NCI-H1048 (cell line): ENCODE data around the gene PIP4K2B.

Experiments
- DNase-seq: peaks from one replicate; lab custom pipeline; 2025; lab: John Stamatoyannopoulos, UW

PIP4K2B gene

GRCh38 chr17:38746004-38746848 is 53.1 kb downstream of the PIP4K2B start:
- DNase-seq: no peak

GRCh38 chr17:38745545-38745944 is 53.8 kb downstream of the PIP4K2B start:
- DNase-seq: no peak

- DNase-seq: no peak
Measured at GRCh38 chr17:38743556-38744171, 55.7 kb downstream of the PIP4K2B start.

GRCh38 chr17:38742411-38743308 is 56.7 kb downstream of the PIP4K2B start:
- no peak for DNase-seq

DNA sequence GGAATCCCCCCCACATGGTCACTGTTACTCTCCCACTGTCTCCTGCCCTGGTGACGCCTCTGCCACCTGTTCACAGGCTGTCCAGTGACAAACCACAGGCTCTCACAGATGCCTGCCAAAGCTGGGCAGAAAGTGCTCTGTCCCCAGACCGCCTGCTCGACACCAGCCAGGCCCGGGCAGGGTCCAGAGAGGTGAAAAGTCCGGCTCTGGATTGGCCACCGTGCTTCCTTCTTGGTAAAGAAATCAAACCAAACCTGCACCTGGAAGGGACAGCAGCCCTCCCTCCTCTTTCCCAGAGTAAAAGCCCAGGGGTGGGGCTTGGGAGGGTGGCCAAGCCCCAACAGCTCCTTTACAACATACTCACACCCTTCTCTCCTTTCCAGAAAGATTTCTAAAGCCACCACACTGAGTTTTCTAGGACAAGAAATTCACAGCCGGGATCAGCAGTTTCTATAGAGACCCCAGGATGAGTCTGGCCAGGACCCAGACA is 57.4 kb downstream of the PIP4K2B start:
- no peak for DNase-seq

DNA sequence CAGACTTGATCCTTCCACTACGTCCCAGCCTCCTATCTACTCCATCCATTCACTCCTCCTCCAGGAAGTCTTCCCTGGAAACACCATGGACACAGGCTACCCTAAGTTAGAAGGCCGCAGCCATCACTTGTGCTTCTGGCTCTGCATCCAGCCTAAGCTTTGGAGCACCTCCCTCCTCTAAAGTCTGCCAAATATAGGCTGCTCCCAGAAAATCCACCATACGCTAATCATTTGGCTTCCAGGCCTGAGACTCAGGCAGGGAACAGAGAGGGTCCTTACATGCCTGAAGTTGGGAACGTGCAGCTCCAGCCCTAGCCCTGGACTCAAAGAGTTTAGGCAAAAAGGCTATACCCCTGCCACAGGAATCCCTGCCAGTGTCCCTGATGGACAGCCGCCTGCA is 57.9 kb downstream of the PIP4K2B start:
- no peak for DNase-seq

DNA sequence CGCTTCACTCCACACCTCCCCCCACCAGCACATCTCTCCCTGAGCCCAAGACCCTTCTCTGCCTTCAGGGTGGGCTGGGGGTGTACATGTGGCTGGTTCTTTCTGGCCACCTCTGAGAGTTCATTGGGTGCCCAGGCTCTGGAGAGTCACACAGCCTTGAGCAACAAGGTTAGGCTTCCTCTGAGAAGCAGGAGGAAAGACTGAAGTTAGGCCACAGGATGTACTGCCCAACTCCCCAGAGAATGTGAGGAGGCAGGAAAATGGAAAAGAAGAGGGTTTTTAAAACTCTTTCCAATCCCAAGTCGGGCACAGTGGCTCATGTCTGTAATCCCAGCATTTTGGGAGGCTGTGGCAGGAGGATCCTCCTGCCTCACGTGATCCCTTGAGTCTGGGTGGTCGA is 58.5 kb downstream of the PIP4K2B start:
- DNase-seq: no peak

- no peak for DNase-seq
Measured at GRCh38 chr17:38740044-38740443, 59.3 kb downstream of the PIP4K2B start.

DNA sequence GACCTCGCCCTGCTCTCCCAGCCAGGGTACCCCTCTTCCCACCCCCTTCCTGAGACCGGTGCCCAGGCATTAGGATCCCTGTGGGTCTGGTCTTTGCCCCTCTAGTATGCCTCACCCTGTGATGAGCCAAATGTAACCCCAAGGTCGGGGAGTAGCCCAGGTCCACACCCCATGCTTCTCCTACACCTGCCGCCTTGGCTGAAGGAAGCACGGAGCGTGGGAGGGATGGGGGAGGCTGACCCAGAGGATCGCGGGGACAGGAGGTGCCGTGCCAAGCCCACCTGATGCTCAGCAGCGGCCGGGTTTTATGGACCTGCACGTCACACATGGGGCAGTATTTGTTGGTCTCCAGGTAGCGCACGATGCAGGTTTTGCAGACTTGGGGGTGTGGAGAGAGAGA is 60.1 kb downstream of the PIP4K2B start:
- DNase-seq: no peak

DNA sequence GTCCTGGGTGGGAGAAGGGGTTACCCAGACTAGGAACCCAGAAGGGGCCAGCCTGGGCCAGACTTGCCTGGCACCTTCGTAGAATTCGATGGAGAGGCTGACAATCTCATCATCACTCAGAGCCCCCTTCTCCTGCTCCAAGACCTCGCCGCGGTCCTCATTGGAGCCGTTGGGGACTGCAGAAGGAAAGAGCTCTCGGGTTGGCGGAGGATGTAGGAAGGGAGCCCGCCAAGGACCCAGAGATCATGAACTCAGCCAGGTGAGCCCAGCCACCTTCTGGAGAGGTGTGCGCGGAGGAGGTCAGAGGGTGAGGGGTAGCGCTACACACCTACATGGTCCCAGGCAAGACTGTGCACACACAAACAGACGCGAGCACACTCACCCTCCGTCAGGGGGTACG is 60.7 kb downstream of the PIP4K2B start:
- no peak for DNase-seq

GRCh38 chr17:38738007-38738662 is 61.2 kb downstream of the PIP4K2B start:
- no peak for DNase-seq

DNA sequence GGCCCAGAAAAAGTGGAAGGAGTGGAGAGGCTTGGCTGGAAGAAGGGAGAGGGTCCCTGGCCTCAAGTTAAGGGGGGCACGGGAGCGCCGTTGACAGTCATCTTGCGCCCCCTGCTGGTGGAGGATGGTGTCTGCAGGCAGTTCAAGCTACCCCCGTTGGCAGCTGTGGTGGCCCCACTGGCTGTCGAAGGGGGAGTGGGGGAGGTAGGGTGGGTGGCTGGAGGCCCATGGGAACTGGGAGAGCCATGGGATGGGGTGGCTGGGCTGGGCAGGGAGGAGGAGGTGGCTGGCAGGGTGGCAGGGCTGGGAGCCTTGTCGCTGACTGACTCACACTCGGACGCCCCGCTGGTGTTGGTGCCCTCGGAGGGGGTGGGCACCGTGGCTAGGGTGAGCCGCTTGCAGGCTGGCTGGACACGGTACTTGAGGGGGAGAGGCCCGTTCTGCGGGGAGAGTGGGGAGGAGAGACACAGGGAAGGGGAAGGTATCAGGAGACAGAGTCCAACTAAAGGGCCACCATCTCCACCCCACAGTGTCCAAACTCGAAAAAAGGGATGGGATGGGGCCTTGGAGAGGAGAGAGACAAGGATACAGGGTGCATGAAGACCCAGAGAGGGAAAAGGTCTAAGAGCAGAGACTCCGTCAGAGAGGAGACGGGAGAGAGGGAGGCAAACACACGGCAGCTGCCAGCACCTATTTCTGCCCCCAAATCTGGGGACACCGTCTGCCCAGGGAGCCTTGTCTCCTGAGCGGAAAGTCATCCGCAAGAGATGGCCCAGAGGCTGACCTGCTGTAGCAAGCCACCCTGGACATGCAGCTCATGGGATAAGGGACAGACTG is 64.0 kb downstream of the PIP4K2B start:
- DNase-seq: no peak

- no peak for DNase-seq
Measured at GRCh38 chr17:38733982-38734973, 65.1 kb downstream of the PIP4K2B start.

DNA sequence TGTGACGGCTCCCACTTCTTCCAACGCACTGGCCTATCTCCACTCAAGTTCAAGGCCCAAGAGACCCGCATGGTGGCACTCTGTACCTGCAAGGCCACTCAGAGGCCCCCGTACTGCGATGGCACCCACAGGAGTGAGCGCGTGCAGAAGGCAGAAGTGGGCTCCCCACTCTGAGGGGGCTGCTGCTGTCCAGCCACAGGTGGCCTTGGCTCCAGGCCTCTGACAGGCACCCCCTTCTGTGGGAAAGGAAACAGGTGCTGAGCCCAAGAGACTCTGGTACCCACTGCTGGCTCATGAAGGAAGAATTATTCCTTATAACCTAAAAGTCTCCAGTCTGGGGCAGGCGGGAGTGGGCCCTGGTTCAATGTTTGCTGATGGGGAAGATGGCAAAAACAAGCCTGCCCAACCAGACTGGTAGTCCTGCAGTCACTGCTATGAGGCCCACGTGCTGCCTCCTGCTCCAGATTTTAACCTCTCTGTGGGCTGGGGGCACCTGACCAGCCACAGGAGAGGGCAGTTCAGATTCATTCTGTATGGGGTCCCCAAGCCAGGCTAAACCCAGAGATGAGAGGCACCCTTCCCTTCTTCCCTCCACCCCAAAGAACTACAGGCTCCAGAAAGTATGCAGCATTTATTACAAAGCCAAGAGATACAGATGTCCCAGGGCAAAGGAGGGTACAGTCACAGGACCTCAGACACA is 65.9 kb downstream of the PIP4K2B start:
- no peak for DNase-seq

- DNase-seq: no peak
Measured at GRCh38 chr17:38732376-38733281, 66.7 kb downstream of the PIP4K2B start.

- DNase-seq: no peak
Measured at GRCh38 chr17:38731526-38732294, 67.6 kb downstream of the PIP4K2B start.
